CD14-positive monocyte (primary cell): ENCODE data around the gene PHF12. TPM values are rescaled to one million over a fixed set of nuclear protein-coding genes. Genes with fewer than 3 reads are reported as not detected.

ENCODE experiments used
- DNase-seq, 3 donors: peaks; one replicate each; pipeline ENCODE4 v3.0.0-alpha.2; 2011 to 2022
- H2AFZ ChIP-seq: 2 replicates; pipeline ENCODE4 v1.6.0; 2012; ENCODE audit warnings: mild to moderate bottlenecking, low read depth, low read length, inconsistent platforms; ENCODE audit not compliant: insufficient read depth, poor library complexity, severe bottlenecking
- H3K27ac ChIP-seq, 2 donors: 1 replicate in 1 of 2; 2 replicates in 1 of 2; pipeline ENCODE4 v1.5.1; 2012 to 2013; ENCODE audit warnings: low read length in 2 of 2, control low read depth in 1 of 2, inconsistent platforms in 1 of 2, low read depth in 1 of 2, mild to moderate bottlenecking in 1 of 2
- H3K27me3 ChIP-seq, 2 donors: one replicate each; pipeline versions ENCODE4 v1.6.0 to v1.6.1; 2011 to 2013; ENCODE audit warnings: low read length in 2 of 2; ENCODE audit not compliant: control insufficient read depth in 2 of 2, insufficient read depth in 2 of 2
- H3K36me3 ChIP-seq, 2 donors: replicated peaks in 1 of 2; 1 replicate in 1 of 2; 2 replicates in 1 of 2; pipeline versions ENCODE4 v1.5.1 to v1.6.1; 2012 to 2013; ENCODE audit warnings: low read length in 2 of 2, control low read depth in 1 of 2, inconsistent platforms in 1 of 2, mild to moderate bottlenecking in 1 of 2; ENCODE audit not compliant: insufficient read depth in 2 of 2, control insufficient read depth in 1 of 2
- H3K4me1 ChIP-seq, 2 donors: 1 replicate in 1 of 2; 2 replicates in 1 of 2; pipeline versions ENCODE4 v1.5.1 to v1.6.1; 2012 to 2013; ENCODE audit warnings: low read length in 2 of 2, control low read depth in 1 of 2, inconsistent platforms in 1 of 2, mild to moderate bottlenecking in 1 of 2, moderate library complexity in 1 of 2; ENCODE audit not compliant: insufficient read depth in 2 of 2, control insufficient read depth in 1 of 2
- H3K4me2 ChIP-seq: replicated peaks from 2 replicates; pipeline ENCODE3; 2012; ENCODE audit warnings: low read length, moderate library complexity, mild to moderate bottlenecking; ENCODE audit not compliant: poor library complexity, severe bottlenecking; ENCODE audit errors: extremely low read depth
- H3K4me3 ChIP-seq, 3 experiments: fragments of 200-600 bp in 1 of 3; sonication (generic) in 1 of 3; replicated peaks in 1 of 3; 1 replicate in 2 of 3; 2 replicates in 1 of 3; pipeline ENCODE4 v1.5.1; 2011 to 2013; ENCODE audit warnings: low read length in 3 of 3, mild to moderate bottlenecking in 3 of 3, control low read depth in 2 of 3, low read depth in 2 of 3, inconsistent platforms in 1 of 3, moderate library complexity in 1 of 3
- H3K79me2 ChIP-seq: 2 replicates; pipeline ENCODE4 v1.6.0; 2012; ENCODE audit warnings: mild to moderate bottlenecking, control low read depth, inconsistent platforms, low read length, moderate library complexity; ENCODE audit not compliant: insufficient read depth
- H3K9ac ChIP-seq: 2 replicates; pipeline ENCODE4 v1.6.0; 2017; ENCODE audit warnings: low read length, mild to moderate bottlenecking; ENCODE audit not compliant: insufficient read depth, poor library complexity, severe bottlenecking
- H3K9me3 ChIP-seq, 2 donors: replicated peaks in 1 of 2; 1 replicate in 1 of 2; 2 replicates in 1 of 2; pipeline versions ENCODE4 v1.5.1 to v1.6.1; 2012 to 2013; ENCODE audit warnings: low read length in 2 of 2, control low read depth in 1 of 2; ENCODE audit not compliant: control insufficient read depth in 1 of 2, insufficient read depth in 1 of 2
- H4K20me1 ChIP-seq: 2 replicates; pipeline ENCODE4 v1.6.0; 2012; ENCODE audit warnings: mild to moderate bottlenecking, low read length, control low read depth, moderate library complexity; ENCODE audit not compliant: insufficient read depth
- H3K27ac Mint-ChIP-seq, 7 donors: one replicate each; pipeline ENCODE4 v1.8.0; 2020; ENCODE audit warnings: mild to moderate bottlenecking in 7 of 7, mixed read lengths in 7 of 7, moderate library complexity in 6 of 7, inconsistent platforms in 2 of 7
- H3K27me3 Mint-ChIP-seq, 3 donors: one replicate each; pipeline ENCODE4 v1.8.0; 2021 to 2022; ENCODE audit warnings: low read depth in 3 of 3, mild to moderate bottlenecking in 3 of 3, mixed read lengths in 3 of 3, moderate library complexity in 3 of 3, inconsistent platforms in 1 of 3
- H3K36me3 Mint-ChIP-seq, 2 donors: one replicate each; pipeline ENCODE4 v1.8.0; 2020; ENCODE audit warnings: mixed read lengths in 2 of 2, inconsistent platforms in 1 of 2, mild to moderate bottlenecking in 1 of 2
- H3K4me1 Mint-ChIP-seq: one replicate; pipeline ENCODE4 v1.8.0; 2020; ENCODE audit warnings: mild to moderate bottlenecking, mixed read lengths
- H3K4me3 Mint-ChIP-seq, 2 donors: one replicate each; pipeline ENCODE4 v1.8.0; 2020; ENCODE audit warnings: mild to moderate bottlenecking in 2 of 2, mixed read lengths in 2 of 2, moderate library complexity in 1 of 2
- H3K9me3 Mint-ChIP-seq, 7 donors: one replicate each; pipeline ENCODE4 v1.8.0; 2020 to 2022; ENCODE audit warnings: mixed read lengths in 7 of 7, mild to moderate bottlenecking in 6 of 7, moderate library complexity in 6 of 7, inconsistent platforms in 2 of 7
- WGBS: methylation state at CpG from one replicate; pipeline ENCODE4 v1.1.5; 2013; ENCODE audit warnings: missing lambda C conversion rate; ENCODE audit not compliant: insufficient coverage; 5-methylcytosine and 5-hydroxymethylcytosine counted together
- intact Hi-C, 2 donors: fragments of 100-400 bp; cut with micrococcal nuclease; formaldehyde crosslinking; loops; one replicate each; pipeline versions ENCODE4 v1.15.0 to v1.15.1; 2023
- polyA plus RNA-seq, 3 donors: library from polyadenylated mRNA; depleted of rRNA in 1 of 3; unstranded in 2 of 3; stranded (reverse) in 1 of 3; fragments of 300-500 nt in 2 of 3; fragments of >200 nt in 1 of 3; fragmentation: Illumina TruSeq in 2 of 3; gene quantifications; 1 replicate in 2 of 3; 2 replicates in 1 of 3; pipeline ENCODE4 v1.2.3, GENCODE V29; 2012 to 2021
- TF ChIP-seq, protein P1 (sequence below): fragments of 200-600 bp; IDR thresholded peaks from one replicate; pipeline ENCODE4 v1.8.0; 2022; ENCODE audit warnings: antibody characterized with exemption, mild to moderate bottlenecking

Gene PHF12
- polyA plus RNA-seq, 3 donors, result 1.4 to 62.5 (median 2.5) TPM

- no peaks in the 10 kb centered on the region for H3K9me3 ChIP-seq
- H3K79me2 ChIP-seq, result no peaks in the 10 kb centered on the region
- H3K36me3 ChIP-seq, result no peaks in the 10 kb centered on the region
- H3K9me3 Mint-ChIP-seq, result peaks cover 0 to 2% (median 0%) of the 10 kb centered on the region in 7 donors
- TF ChIP-seq, protein P1, sequence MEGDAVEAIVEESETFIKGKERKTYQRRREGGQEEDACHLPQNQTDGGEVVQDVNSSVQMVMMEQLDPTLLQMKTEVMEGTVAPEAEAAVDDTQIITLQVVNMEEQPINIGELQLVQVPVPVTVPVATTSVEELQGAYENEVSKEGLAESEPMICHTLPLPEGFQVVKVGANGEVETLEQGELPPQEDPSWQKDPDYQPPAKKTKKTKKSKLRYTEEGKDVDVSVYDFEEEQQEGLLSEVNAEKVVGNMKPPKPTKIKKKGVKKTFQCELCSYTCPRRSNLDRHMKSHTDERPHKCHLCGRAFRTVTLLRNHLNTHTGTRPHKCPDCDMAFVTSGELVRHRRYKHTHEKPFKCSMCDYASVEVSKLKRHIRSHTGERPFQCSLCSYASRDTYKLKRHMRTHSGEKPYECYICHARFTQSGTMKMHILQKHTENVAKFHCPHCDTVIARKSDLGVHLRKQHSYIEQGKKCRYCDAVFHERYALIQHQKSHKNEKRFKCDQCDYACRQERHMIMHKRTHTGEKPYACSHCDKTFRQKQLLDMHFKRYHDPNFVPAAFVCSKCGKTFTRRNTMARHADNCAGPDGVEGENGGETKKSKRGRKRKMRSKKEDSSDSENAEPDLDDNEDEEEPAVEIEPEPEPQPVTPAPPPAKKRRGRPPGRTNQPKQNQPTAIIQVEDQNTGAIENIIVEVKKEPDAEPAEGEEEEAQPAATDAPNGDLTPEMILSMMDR, result no peak
- H3K9ac ChIP-seq, result no peak overlapping the region
- peaks cover 19% of the 10 kb centered on the region for H3K4me1 Mint-ChIP-seq
- H3K4me2 ChIP-seq, result no peak overlapping the region
- no peaks in the 10 kb centered on the region for H3K27me3 ChIP-seq
- intact Hi-C loops, result no loop called here
- no peak overlapping the region for H2AFZ ChIP-seq
- no peak overlapping the region for H3K4me3 ChIP-seq
- WGBS, result 87% methylated on average over 3 of the region's 8 CpGs
- no peak for DNase-seq
- H3K27ac Mint-ChIP-seq, result peak overlapping the region in 1 of 7 donors; percentile 75
- H3K27me3 Mint-ChIP-seq, result peaks cover 2 to 4% (median 2%) of the 10 kb centered on the region in 3 donors
- no peak overlapping the region for H3K4me3 Mint-ChIP-seq
- H3K4me1 ChIP-seq, result peaks cover 18% of the 10 kb centered on the region in 2 donors
- no peaks in the 10 kb centered on the region for H4K20me1 ChIP-seq
- no peak overlapping the region for H3K27ac ChIP-seq
- peaks cover 0 to 3% of the 10 kb centered on the region in 2 donors for H3K36me3 Mint-ChIP-seq
Observed at GRCh38 chr17:28977659-28978355, 26.5 kb upstream of the PHF12 start.

DNA sequence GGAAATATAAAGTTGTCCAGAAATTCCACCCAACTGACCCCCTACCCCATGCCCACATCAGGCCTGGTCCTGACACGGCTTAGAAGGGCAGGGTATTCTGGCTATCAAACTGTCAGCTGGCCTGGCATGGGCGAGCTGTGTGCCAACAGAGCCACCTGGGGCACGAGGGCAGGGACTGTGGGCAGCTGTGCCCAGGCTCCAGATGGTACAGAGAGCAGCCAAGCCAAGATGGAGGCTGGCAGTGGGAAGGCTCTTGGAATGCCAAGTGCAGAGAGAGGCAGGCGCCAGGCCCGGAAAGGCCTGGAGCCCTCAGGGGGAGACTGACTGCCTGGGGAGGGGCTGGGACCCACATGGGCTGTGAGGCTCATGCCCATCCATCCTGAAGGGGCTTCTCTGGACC is 24.3 kb upstream of the PHF12 start:
- 93% methylated on average over 5 of the region's 5 CpGs for WGBS

More for the DNA sequence above, 24.3 kb upstream of the PHF12 start:
- Histone ChIP-seq H3K27ac (no peak overlapping the region), H3K4me1 (no peaks in the 10 kb centered on the region), H3K4me3 (no peak overlapping the region), H4K20me1 (no peaks in the 10 kb centered on the region), H3K9ac (no peak overlapping the region), H3K79me2 (no peaks in the 10 kb centered on the region), H3K27me3 (no peaks in the 10 kb centered on the region), H3K9me3 (no peaks in the 10 kb centered on the region), H2AFZ (no peak overlapping the region), H3K36me3 (no peaks in the 10 kb centered on the region), H3K4me2 (no peak overlapping the region)
- TF ChIP-seq, protein P1, result no peak
- peaks cover 10% of the 10 kb centered on the region for H3K4me1 Mint-ChIP-seq
- H3K9me3 Mint-ChIP-seq, result peaks cover 0 to 2% (median 0%) of the 10 kb centered on the region in 7 donors
- H3K36me3 Mint-ChIP-seq, result no peaks in the 10 kb centered on the region
- H3K27ac Mint-ChIP-seq, result peak overlapping the region in 1 of 7 donors; percentile 37
- peaks cover 1 to 6% (median 5%) of the 10 kb centered on the region in 3 donors for H3K27me3 Mint-ChIP-seq
- intact Hi-C loops, result no loop called here
- H3K4me3 Mint-ChIP-seq, result no peak overlapping the region
- no peak for DNase-seq
